SK-N-MC (cell line): ENCODE results near the gene ASGR1.

Experiments used
- EZH2 ChIP-seq: fragments of 200-600 bp; sonication (generic); IDR thresholded peaks from one replicate; pipeline ENCODE4 v1.6.1; 2017; ENCODE audit warnings: antibody characterized with exemption
- POLR2AphosphoS5 ChIP-seq: IDR thresholded peaks from 2 replicates; pipeline ENCODE4 v1.6.1; 2012; ENCODE audit warnings: mild to moderate bottlenecking, low read depth, low read length, borderline replicate concordance

DNA sequence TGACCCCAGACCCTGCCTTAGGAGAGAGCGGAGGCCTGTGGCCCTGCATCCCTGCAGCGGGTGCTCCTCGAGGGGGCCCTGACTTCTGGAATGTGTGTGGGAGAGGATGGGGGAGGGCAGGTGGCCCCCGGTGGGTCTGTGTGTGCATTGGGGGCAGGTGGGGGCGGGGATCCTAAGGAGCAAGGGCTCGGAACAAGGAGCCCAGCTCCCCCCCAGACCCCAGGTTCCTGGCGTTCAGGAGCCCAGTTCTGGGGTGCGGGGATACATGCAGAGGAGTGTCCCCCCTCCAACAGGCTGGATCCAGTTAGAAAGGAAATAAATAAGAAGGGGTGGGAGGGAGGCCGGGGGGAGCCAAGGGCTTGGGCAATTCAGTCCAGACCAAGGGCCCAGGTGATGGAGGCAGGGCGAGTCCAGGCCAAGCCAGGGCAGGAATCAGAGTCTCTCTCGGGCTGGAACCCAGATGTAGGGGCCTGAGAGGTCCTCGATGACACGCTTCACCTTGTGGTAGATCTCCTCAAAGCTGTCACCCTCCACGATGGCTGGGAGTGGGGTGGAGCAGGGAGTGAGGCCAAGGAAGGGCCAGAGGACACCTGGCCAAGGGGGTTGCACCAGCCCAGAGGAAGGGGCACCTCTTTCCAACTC, 11.2 kb upstream of the ASGR1 start:
- TF ChIP-seq POLR2AphosphoS5 (no peak), EZH2 (no peak)
